Keratinocyte (primary cell): Measurements from ENCODE around the gene DNAH12.
"Not testable (repeated sequence)": the region's sequence is repeated elsewhere in the genome, so short reads cannot be mapped to it uniquely, and the experiment has no call there.

ENCODE experiments used
- CTCF ChIP-seq, 3 experiments: IDR thresholded peaks in 1 of 3; conservative IDR thresholded peaks in 1 of 3; optimal IDR thresholded peaks in 1 of 3; 2 replicates in 2 of 3; 3 replicates in 1 of 3; pipeline versions ENCODE3 to v1.5.1; 2011; ENCODE audit warnings: low read length in 3 of 3, mild to moderate bottlenecking in 3 of 3, moderate library complexity in 2 of 3, control low read depth in 1 of 3, inconsistent platforms in 1 of 3; ENCODE audit not compliant: insufficient read depth in 2 of 3; ENCODE audit errors: extremely low read depth in 1 of 3
- EZH2 ChIP-seq: IDR thresholded peaks from one replicate; pipeline ENCODE4 v1.6.1; 2012; ENCODE audit warnings: inconsistent platforms, mild to moderate bottlenecking, low read length, moderate library complexity

DNA sequence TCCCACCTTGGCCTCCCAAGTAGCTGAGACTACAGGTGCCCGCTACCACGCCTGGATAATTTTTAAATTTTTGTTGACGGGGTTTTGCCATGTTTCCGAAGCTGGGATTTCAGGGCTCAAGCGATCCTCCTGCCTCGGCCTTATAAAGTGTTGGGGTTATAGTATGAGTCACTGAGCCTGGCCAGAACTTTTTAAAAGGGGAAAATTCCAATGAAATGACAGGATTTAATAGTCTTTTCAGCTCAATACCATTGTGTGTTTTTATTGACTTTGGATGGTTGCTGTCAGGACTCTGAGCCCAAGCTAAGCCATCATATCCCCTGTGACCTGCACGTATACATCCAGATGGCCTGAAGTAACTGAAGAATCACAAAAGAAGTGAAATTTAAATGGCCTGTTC is 240.6 kb downstream of the DNAH12 start:
- TF ChIP-seq CTCF (optimal IDR thresholded peaks at IDR 0.05 in 1 of 3, IDR thresholded peaks at IDR 0.05 in 1 of 3, conservative IDR thresholded peaks at IDR 0.05 in 1 of 3; ENCODE audit: extremely low read depth in 1 of 3, insufficient read depth in 2 of 3, low read length in 3 of 3); EZH2: not testable (repeated sequence)
